T follicular helper cell (primary cell): ENCODE data around the gene GRIK5.
A peak's percentile ranks its signal among the peaks of the same experiment; 100 is the strongest.
"Not testable (repeated sequence)": the region's sequence is repeated elsewhere in the genome, so short reads cannot be mapped to it uniquely, and the experiment has no call there.

Experiments used
- DNase-seq: peaks from one replicate; pipeline ENCODE4 v3.0.0-alpha.2; 2020; ENCODE audit warnings: low read depth

The GRIK5 gene

GRCh38 chr19:42051166-42052115 is 18.6 kb downstream of the GRIK5 start:
- no peak for DNase-seq

DNA sequence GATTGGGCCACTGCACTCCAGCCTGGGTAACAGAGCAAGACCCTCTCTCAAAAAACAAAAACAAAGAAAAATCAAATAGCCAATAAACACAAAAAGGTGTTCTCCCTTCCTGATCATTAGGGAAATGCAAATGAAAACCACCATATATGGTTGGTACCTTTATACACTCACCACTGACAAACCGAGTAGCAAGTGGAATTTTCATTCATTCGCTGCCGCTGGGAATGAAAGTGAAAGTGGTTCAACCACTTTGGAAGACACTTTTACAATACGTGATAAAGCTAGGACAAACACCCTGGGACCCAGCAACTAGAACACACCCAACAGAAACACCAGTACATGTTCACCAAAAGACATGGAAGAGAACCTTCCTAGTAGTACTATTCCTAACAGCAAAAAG is 21.0 kb downstream of the GRIK5 start:
- no peak for DNase-seq

GRCh38 chr19:42045575-42045974 is 24.4 kb downstream of the GRIK5 start:
- no peak for DNase-seq

DNA sequence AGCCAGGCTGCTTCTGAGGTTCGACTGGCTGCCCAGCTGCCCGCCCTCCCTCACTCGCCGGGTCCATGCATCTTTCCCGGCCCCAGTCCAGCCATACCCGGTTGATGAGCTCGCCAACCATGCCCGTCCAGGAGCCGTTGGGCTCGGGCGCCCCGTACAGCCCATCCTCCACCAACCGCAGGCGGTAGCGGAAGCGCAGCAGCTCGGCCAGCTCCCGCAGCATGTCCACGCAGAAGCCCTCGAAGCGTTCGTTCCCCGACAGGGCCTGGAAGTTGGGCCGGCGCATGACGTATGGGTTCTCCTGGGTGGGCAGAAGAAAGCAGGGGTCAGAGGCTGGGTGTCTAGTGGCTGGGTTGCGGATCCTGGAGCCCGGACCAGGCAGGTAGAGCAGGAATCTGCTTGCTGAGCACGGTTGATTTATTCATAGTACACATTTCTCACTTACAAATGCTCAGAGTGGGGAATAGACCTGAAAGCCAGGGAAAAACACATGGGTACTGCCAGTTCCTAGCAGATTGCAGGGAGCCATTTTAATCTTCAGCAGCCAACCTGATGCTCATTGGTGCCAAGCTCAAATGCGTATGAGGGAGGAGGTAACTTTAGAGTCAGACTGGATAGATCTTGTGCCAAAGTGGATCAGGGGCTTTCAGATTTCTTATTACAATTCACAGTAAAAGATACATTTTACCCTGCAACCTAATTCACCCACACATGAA is 27.4 kb downstream of the GRIK5 start:
- DNase-seq = no peak

DNA sequence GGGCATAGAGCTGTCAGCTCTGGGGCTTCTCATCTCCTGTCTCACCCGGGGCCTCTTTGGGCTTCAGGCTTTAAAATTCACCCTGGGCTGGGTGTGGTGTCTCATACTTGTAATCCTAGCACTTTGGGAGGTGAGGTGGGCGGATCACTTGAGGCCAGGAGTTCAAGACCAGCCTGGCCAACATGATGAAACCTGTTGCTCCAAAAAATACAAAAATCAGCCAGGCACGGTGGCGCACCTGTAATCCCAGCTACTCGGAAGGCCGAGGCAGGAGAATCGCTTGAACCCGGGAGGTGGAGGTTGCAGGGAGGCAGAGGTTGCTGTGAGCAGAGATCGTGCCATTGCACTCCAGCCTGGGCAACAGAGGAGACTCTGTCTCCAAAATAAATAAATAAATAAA is 29.5 kb downstream of the GRIK5 start:
- DNase-seq = not testable (repeated sequence)

- DNase-seq = no peak
Observed at GRCh38 chr19:42040031-42040430, 30.0 kb downstream of the GRIK5 start.

DNA sequence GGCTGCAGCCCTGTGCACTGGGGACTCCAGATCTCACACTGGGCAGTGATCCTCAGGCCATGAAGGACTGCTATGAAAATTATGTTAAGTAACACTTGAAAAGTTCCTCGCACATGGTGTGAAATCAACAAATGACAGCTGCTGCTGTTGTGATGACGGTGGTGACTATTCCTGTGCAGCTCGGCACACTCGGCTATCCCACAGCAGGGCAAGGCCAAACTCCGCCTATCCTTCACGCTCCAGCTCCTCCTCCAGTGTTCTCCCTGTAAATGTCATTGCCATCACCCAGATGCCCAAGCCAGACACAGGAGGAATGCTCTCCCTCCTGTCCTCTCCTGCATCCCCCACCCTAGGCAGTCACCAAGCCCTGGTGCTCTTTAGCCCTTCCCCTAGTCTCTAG is 31.3 kb downstream of the GRIK5 start:
- DNase-seq = no peak

GRCh38 chr19:42037649-42038048 is 32.4 kb downstream of the GRIK5 start:
- DNase-seq = no peak

DNA sequence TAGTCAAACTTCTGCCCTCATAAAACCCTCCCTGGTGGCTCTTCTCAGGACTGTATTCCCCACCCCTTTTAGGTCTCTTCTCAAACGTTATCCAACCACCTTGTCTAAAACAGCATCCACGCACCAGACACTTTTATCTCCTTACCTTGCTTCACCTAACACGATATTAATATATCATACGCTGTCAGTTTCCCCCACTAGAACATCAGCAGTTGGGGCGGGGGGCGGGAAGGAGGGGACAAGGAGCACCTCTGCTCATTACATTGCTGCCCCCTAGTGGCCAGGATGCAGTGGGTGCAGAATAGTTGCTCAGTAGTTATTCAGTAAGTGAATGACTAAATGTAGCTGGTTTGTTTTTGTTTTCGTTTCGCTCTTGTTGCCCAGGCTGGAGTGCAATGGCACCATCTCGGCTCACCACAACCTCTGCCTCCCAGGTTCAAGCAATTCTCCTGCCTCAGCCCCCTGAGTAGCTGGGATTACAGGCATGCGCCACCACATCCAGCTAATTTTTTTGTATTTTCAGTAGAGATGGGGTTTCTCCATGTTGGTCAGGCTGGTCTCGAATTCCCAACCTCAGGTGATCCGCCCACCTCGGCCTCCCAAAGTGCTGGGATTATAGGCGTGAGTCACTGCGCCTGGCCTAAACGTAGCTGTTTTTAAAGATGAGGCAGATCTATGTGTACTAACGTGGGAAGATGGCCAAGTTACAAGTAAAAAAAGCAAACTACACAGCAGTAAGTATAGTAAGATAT is 35.2 kb downstream of the GRIK5 start:
- DNase-seq = peak; percentile 47

- no peak for DNase-seq
Observed at GRCh38 chr19:42033413-42033812, 36.6 kb downstream of the GRIK5 start.

- DNase-seq = no peak
Observed at GRCh38 chr19:42032431-42032830, 37.6 kb downstream of the GRIK5 start.

GRCh38 chr19:42030645-42031440 is 39.2 kb downstream of the GRIK5 start:
- no peak for DNase-seq

DNA sequence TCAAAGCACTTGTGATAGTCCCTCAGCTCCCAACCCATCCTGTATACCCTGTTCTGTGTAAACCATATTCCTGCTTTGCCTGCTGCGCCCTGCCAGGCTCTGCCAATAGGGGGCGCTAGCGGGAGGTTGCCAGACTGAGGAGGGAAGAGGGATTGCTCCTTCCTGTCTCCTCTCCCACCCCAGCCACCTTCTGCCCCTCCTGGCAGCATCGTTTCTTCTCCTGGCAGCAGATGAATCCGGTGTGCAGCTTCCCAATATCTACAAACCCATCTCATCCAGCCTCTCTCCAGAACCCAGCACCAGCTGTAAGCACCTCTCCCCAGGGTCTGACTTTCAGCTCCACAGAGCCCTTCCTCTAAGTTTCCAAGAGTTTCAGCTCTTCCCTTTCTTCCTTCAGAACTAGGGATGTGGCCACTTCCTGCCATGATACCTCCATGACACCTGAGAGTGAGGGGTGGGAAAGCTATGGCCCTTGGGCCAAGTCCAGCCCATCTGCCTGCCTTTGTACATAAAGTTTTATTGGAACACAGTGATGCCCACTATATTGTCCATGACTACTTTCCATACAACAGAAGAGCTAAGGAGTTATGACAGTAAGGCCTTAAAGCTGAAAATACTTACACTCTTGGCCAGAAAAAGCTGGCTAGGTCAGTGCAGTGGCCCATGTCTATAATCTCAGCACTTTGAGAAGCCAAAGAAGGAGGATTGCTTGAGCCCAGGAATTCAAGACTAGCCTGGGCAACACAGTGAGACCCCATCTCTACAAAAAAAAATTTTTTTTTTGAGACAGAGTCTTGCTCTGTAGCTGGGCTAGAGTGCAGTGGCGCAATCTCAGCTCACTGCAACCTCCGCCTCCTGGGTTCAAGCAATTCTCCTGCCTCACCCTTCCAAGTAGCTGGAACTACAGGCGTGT is 41.4 kb downstream of the GRIK5 start:
- no peak for DNase-seq

GRCh38 chr19:42024622-42025111 is 45.3 kb downstream of the GRIK5 start:
- DNase-seq = no peak

- no peak for DNase-seq
Observed at GRCh38 chr19:42023943-42024260, 46.1 kb downstream of the GRIK5 start.

GRCh38 chr19:42023121-42023942 is 46.7 kb downstream of the GRIK5 start:
- DNase-seq = no peak

DNA sequence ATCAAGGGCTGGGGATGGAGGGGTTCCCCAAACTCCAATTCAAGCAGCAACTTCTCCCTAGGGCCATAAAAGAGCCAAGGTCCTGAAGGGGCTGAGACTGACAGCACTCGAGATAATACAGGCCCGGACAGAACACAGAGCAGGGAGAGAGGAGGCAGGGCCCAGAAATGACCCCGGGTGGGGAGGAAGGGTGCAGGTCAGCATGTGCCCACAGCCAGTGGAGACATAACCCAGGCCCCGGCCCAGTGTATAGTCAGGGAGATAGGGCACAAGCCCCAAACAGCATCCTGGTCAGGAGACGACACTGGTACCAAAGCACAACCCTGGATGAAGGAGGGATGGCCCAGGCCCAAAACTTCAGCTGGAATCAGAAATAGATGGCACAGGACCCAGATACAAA is 47.4 kb downstream of the GRIK5 start:
- DNase-seq = no peak

- no peak for DNase-seq
Observed at GRCh38 chr19:42021185-42021584, 48.8 kb downstream of the GRIK5 start.

DNA sequence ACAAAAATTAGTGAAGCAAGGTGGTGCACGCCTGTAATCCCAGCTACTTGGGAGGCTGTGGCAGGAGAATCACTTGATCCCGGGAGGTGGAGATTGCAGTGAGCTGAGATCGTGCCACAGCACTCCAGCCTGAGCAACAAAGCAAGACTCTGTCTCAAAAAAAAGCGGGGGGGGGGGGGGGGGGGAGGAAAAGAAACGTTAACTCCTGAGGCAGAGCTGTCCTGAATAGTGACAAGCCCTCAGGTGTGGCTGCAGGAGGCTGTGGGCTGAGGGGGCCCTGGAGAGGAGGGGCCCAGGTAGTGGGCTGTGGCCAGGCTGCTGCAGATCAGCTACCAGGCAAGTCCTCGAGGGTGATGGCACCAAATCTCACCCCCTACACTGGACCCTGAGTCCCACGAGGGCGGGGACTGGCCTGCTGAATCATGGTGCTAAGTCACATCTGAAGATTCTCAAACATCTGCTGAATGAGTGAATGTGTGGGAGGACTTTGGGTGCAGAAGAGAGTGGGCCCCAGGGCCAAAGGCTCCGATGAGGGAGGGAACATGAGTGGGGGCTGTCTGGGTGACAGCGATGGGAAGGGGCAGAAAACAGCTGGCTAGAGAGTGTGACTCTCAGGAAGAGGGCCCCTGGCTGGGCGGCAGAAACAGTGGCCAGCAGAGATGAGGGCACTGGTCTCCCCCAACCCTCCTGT is 51.4 kb downstream of the GRIK5 start:
- DNase-seq = no peak
